ELR (cell line): ENCODE results near the gene TCP11.

Experiments used
- DNase-seq: peaks from one replicate; pipeline ENCODE4 v3.0.0-alpha.2; 2015; ENCODE audit warnings: low read depth

TCP11 gene

GRCh38 chr6:35080821-35081425 lies 60.2 kb downstream of the TCP11 start:
- no peak for DNase-seq

GRCh38 chr6:35080016-35080680 lies 61.0 kb downstream of the TCP11 start:
- DNase-seq, result no peak

GRCh38 chr6:35079311-35080000 lies 61.7 kb downstream of the TCP11 start:
- DNase-seq, result no peak

- DNase-seq, result no peak
Measured at GRCh38 chr6:35078896-35079295, 62.2 kb downstream of the TCP11 start.

GRCh38 chr6:35078226-35078850 lies 62.8 kb downstream of the TCP11 start:
- DNase-seq, result no peak

- no peak for DNase-seq
Measured at GRCh38 chr6:35077713-35078105, 63.4 kb downstream of the TCP11 start.

GRCh38 chr6:35076997-35077712 lies 64.0 kb downstream of the TCP11 start:
- DNase-seq, result no peak

- no peak for DNase-seq
Measured at GRCh38 chr6:35073766-35074471, 67.2 kb downstream of the TCP11 start.

- DNase-seq, result no peak
Measured at GRCh38 chr6:35073211-35073610, 67.9 kb downstream of the TCP11 start.

GRCh38 chr6:35072698-35073055 lies 68.5 kb downstream of the TCP11 start:
- no peak for DNase-seq

GRCh38 chr6:35072051-35072697 lies 69.0 kb downstream of the TCP11 start:
- DNase-seq, result no peak

- no peak for DNase-seq
Measured at GRCh38 chr6:35071347-35071994, 69.7 kb downstream of the TCP11 start.

GRCh38 chr6:35070111-35070510 lies 71.0 kb downstream of the TCP11 start:
- no peak for DNase-seq

- no peak for DNase-seq
Measured at GRCh38 chr6:35069262-35069661, 71.9 kb downstream of the TCP11 start.

- DNase-seq, result no peak
Measured at GRCh38 chr6:35068644-35069043, 72.5 kb downstream of the TCP11 start.

GRCh38 chr6:35068206-35068605 lies 72.9 kb downstream of the TCP11 start:
- no peak for DNase-seq
